Right lobe of liver (tissue), 4 donors: ENCODE data around the gene SEPTIN8.

Experiments
- CTCF ChIP-seq, 4 donors: fragments of 200-600 bp in 3 of 4; fragments of 450-650 bp in 1 of 4; IDR thresholded peaks; one replicate each; pipeline versions ENCODE4 v1.5.1 to v1.8.0; 2016 to 2022; ENCODE audit warnings: antibody characterized with exemption in 4 of 4, mild to moderate bottlenecking in 2 of 4
- POLR2A ChIP-seq: fragments of 450-650 bp; IDR thresholded peaks from one replicate; pipeline ENCODE4 v1.6.1; 2017; ENCODE audit warnings: antibody characterized with exemption, mild to moderate bottlenecking
- donor health status: DM: no; HTN: no; CAD: no.
- donor health status: DM: no; HTN: no; CAD: no.
- donor health status: DM: no; HTN: yes; CAD: no.

GRCh38 chr5:132787076-132787475 is 10.0 kb upstream of the SEPTIN8 start:
- TF ChIP-seq CTCF (IDR thresholded peaks at IDR 0.05): no peak
- TF ChIP-seq POLR2A: no peak
